H1 (cell line): ENCODE measurements around the gene PXK. TPM values are rescaled to one million over a fixed set of nuclear protein-coding genes. Genes with fewer than 3 reads are reported as not detected.

Experiments used
- CTCF ChIA-PET: fragments of 300-600 bp; sonication (Branson Sonifier 250); formaldehyde crosslinking; loops from one replicate; lab custom pipeline; 2021; ENCODE audit not compliant: partially characterized antibody; lab: Charles Lee
- POLR2A ChIA-PET: fragments of 300-600 bp; sonication (Branson Sonifier 250); formaldehyde crosslinking; loops from one replicate; lab custom pipeline; 2021; ENCODE audit warnings: inconsistent platforms; ENCODE audit not compliant: partially characterized antibody; lab: Charles Lee
- DNase-seq, 2 experiments: peaks; one replicate each; pipeline versions ENCODE4 v3.0.0 to v3.0.0-alpha.2; 2010 to 2022; ENCODE audit warnings: low spot score in 2 of 2, low read depth in 1 of 2, mixed read lengths in 1 of 2
- FAIRE-seq: peaks from 2 replicates; lab custom pipeline; 2011; peaks lifted over from hg19 to GRCh38; lab: Jason Lieb, UNC
- H2AFZ ChIP-seq: 2 replicates; pipeline ENCODE4 v1.8.1; 2012; ENCODE audit warnings: low read length, inconsistent platforms
- H2AK5ac ChIP-seq: 2 replicates; pipeline ENCODE4 v1.6.1; 2013; ENCODE audit warnings: low read depth, low read length
- H2BK120ac ChIP-seq: replicated peaks from 2 replicates; pipeline ENCODE3; 2013; ENCODE audit warnings: low read depth, low read length, inconsistent platforms
- H2BK12ac ChIP-seq: 2 replicates; pipeline ENCODE4 v1.6.1; 2013; ENCODE audit warnings: low read depth, low read length
- H2BK15ac ChIP-seq: 2 replicates; pipeline ENCODE4 v1.6.1; 2013; ENCODE audit warnings: low read length
- H2BK20ac ChIP-seq: 2 replicates; pipeline ENCODE4 v1.6.1; 2013; ENCODE audit warnings: low read length
- H2BK5ac ChIP-seq: 2 replicates; pipeline ENCODE4 v1.6.1; 2013; ENCODE audit warnings: low read depth, low read length
- H3K14ac ChIP-seq: 2 replicates; pipeline ENCODE4 v1.6.1; 2013; ENCODE audit warnings: inconsistent platforms; ENCODE audit not compliant: insufficient read length
- H3K18ac ChIP-seq: 2 replicates; pipeline ENCODE4 v1.6.1; 2013; ENCODE audit warnings: low read length; ENCODE audit errors: extremely low read depth
- H3K23ac ChIP-seq: 2 replicates; pipeline ENCODE4 v1.6.1; 2013; ENCODE audit warnings: inconsistent platforms; ENCODE audit not compliant: insufficient read length
- H3K23me2 ChIP-seq: 2 replicates; pipeline ENCODE4 v1.6.1; 2013; ENCODE audit warnings: low read depth, low read length
- H3K27ac ChIP-seq: 2 replicates; pipeline ENCODE4 v1.6.1; 2011; ENCODE audit warnings: low read depth, low read length, inconsistent platforms
- H3K27me3 ChIP-seq, 4 experiments: replicated peaks in 1 of 4; 1 replicate in 1 of 4; 2 replicates in 3 of 4; pipeline versions ENCODE4 v1.6.1 to v1.8.1; 2011 to 2013; ENCODE audit warnings: low read length in 3 of 4, mild to moderate bottlenecking in 3 of 4, inconsistent platforms in 2 of 4, mixed read lengths in 2 of 4, moderate library complexity in 1 of 4; ENCODE audit not compliant: control insufficient read depth in 3 of 4, insufficient read depth in 3 of 4; ENCODE audit errors: extremely low read depth in 1 of 4
- H3K36me3 ChIP-seq, 4 experiments: 2 replicates each; pipeline versions ENCODE4 v1.6.1 to v1.8.1; 2011 to 2013; ENCODE audit warnings: mild to moderate bottlenecking in 4 of 4, low read length in 3 of 4, moderate library complexity in 2 of 4, control low read depth in 1 of 4, inconsistent platforms in 1 of 4; ENCODE audit not compliant: insufficient read depth in 4 of 4, control insufficient read depth in 2 of 4
- H3K4ac ChIP-seq: replicated peaks from 2 replicates; pipeline ENCODE3; 2013; ENCODE audit warnings: low read length, low read depth, mixed read lengths, inconsistent platforms; ENCODE audit not compliant: insufficient read length
- H3K4me1 ChIP-seq, 4 experiments: replicated peaks in 1 of 4; 1 replicate in 1 of 4; 2 replicates in 3 of 4; pipeline versions ENCODE4 v1.6.1 to v1.8.1; 2011 to 2013; ENCODE audit warnings: low read length in 3 of 4, inconsistent platforms in 2 of 4, mixed read lengths in 1 of 4; ENCODE audit not compliant: insufficient read depth in 4 of 4, control insufficient read depth in 3 of 4
- H3K4me2 ChIP-seq, 2 experiments: 2 replicates each; pipeline versions ENCODE4 v1.6.1 to v1.8.1; 2011 to 2013; ENCODE audit warnings: low read depth in 2 of 2, low read length in 2 of 2, control low read depth in 1 of 2, inconsistent platforms in 1 of 2, mild to moderate bottlenecking in 1 of 2; ENCODE audit not compliant: insufficient read depth in 1 of 2
- H3K4me3 ChIP-seq, 4 experiments: fragments of 200-600, 300-600 bp in 1 of 4; sonication (generic), shearing (Covaris generic), sonication (Bioruptor Twin) in 1 of 4; 2 replicates each; pipeline versions ENCODE4 v1.5.1 to v1.8.1; 2011 to 2016; ENCODE audit warnings: low read length in 4 of 4, low read depth in 3 of 4, control low read depth in 2 of 4, inconsistent platforms in 2 of 4, mild to moderate bottlenecking in 2 of 4, mixed read lengths in 1 of 4, moderate library complexity in 1 of 4; ENCODE audit not compliant: insufficient read depth in 2 of 4; ENCODE audit errors: extremely low read depth in 1 of 4
- H3K56ac ChIP-seq: replicated peaks from 2 replicates; pipeline ENCODE3; 2013; ENCODE audit warnings: low read depth, mild to moderate bottlenecking, mixed read lengths, low read length, inconsistent platforms; ENCODE audit not compliant: insufficient read length
- H3K79me1 ChIP-seq: 2 replicates; pipeline ENCODE4 v1.6.1; 2013; ENCODE audit warnings: low read depth, low read length, control low read depth
- H3K79me2 ChIP-seq, 2 experiments: 2 replicates each; pipeline versions ENCODE4 v1.6.1 to v1.8.1; 2012 to 2013; ENCODE audit warnings: low read length in 2 of 2, mild to moderate bottlenecking in 2 of 2, inconsistent platforms in 1 of 2; ENCODE audit not compliant: insufficient read depth in 2 of 2, control insufficient read depth in 1 of 2
- H3K9ac ChIP-seq, 4 experiments: replicated peaks in 1 of 4; 1 replicate in 1 of 4; 2 replicates in 3 of 4; pipeline versions ENCODE4 v1.6.1 to v1.8.1; 2011 to 2013; ENCODE audit warnings: low read depth in 3 of 4, low read length in 3 of 4, control low read depth in 2 of 4, mild to moderate bottlenecking in 2 of 4, moderate library complexity in 2 of 4, inconsistent platforms in 1 of 4; ENCODE audit errors: extremely low read depth in 1 of 4
- H3K9me3 ChIP-seq, 2 experiments: 2 replicates each; pipeline versions ENCODE4 v1.6.1 to v1.8.1; 2012 to 2013; ENCODE audit warnings: mild to moderate bottlenecking in 2 of 2, moderate library complexity in 2 of 2, control low read depth in 1 of 2, inconsistent platforms in 1 of 2, low read depth in 1 of 2, low read length in 1 of 2, mixed read lengths in 1 of 2; ENCODE audit not compliant: insufficient read depth in 2 of 2
- H4K20me1 ChIP-seq, 2 experiments: replicated peaks in 1 of 2; 2 replicates each; pipeline versions ENCODE3 to v1.8.1; 2011 to 2013; ENCODE audit warnings: inconsistent platforms in 2 of 2, low read length in 2 of 2, mild to moderate bottlenecking in 1 of 2; ENCODE audit not compliant: insufficient read depth in 2 of 2, control insufficient read depth in 1 of 2
- H4K5ac ChIP-seq: 2 replicates; pipeline ENCODE4 v1.6.1; 2013; ENCODE audit warnings: low read length, low read depth, mixed read lengths, inconsistent platforms; ENCODE audit not compliant: insufficient read length
- H4K8ac ChIP-seq: 2 replicates; pipeline ENCODE4 v1.8.0; 2013; ENCODE audit warnings: mild to moderate bottlenecking, moderate library complexity, low read length, inconsistent platforms; ENCODE audit not compliant: insufficient read depth; ENCODE audit errors: extremely low read depth
- H4K91ac ChIP-seq: replicated peaks from 2 replicates; pipeline ENCODE3; 2013; ENCODE audit warnings: low read length, mixed read lengths, inconsistent platforms; ENCODE audit not compliant: insufficient read length
- E2F6 ChIP-seq: IDR thresholded peaks from 2 replicates; pipeline ENCODE4 v1.6.1; 2012; ENCODE audit warnings: inconsistent platforms
- EZH2 ChIP-seq: fragments of 200-600 bp; sonication (generic); IDR thresholded peaks from 2 replicates; pipeline ENCODE4 v1.7.1; 2012; ENCODE audit warnings: low read depth, mild to moderate bottlenecking, moderate library complexity, low read length, inconsistent platforms; ENCODE audit not compliant: severe bottlenecking
- FOSL1 ChIP-seq: IDR thresholded peaks from 2 replicates; pipeline ENCODE4 v1.6.1; 2011; ENCODE audit warnings: mild to moderate bottlenecking, low read depth, low read length, moderate library complexity; ENCODE audit not compliant: insufficient read depth
- JUND ChIP-seq: IDR thresholded peaks from 2 replicates; pipeline ENCODE4 v1.6.1; 2011; ENCODE audit warnings: mild to moderate bottlenecking, improper control_type of control experiment, low read length
- RXRA ChIP-seq: IDR thresholded peaks from 2 replicates; pipeline ENCODE4 v1.6.1; 2011; ENCODE audit warnings: low read depth, mild to moderate bottlenecking, low read length, moderate library complexity; ENCODE audit not compliant: insufficient read depth
- WGBS, 2 experiments: shearing (Covaris generic) in 1 of 2; methylation state at CpG; one replicate each; pipeline versions ENCODE4 v1.1.6 to v1.1.7; 2013 to 2015; ENCODE audit warnings: low lambda C conversion rate in 2 of 2, mixed read lengths in 2 of 2, inconsistent platforms in 1 of 2, low coverage in 1 of 2, missing lambda C conversion rate in 1 of 2; ENCODE audit not compliant: insufficient replicate concordance in 2 of 2, insufficient coverage in 1 of 2, insufficient read length in 1 of 2; ENCODE audit errors: extremely low coverage in 1 of 2, missing lambda C conversion rate in 1 of 2; 5-methylcytosine and 5-hydroxymethylcytosine counted together
- polyA plus RNA-seq, 7 experiments: library from polyadenylated mRNA; depleted of rRNA in 3 of 7; stranded (reverse) in 5 of 7; unstranded in 2 of 7; fragments of >200 nt in 5 of 7; fragments of 200-250 nt in 2 of 7; gene quantifications; 1 replicate in 5 of 7; 2 replicates in 1 of 7; 4 replicates in 1 of 7; pipeline versions ENCODE4 v1.2.1 to v1.2.3, GENCODE V29; 2011 to 2013; ENCODE audit warnings: missing spikeins in 2 of 7, mixed read lengths in 2 of 7
- total RNA-seq: library from RNA; stranded (reverse); fragmentation: NEBNext Ultra II Directional; extraction: Animal tissue kit (Norgen Biotek cat#: 25700); gene quantifications from 2 replicates; pipeline ENCODE4 v1.2.1, GENCODE V29; 2021

The PXK gene
- total and polyA plus RNA-seq, 2 of the 8 experiments (the other 6 are each of a cell fraction or from before 2014, with no cell fraction given), result 3.5 to 7.1 TPM

- Histone ChIP-seq H3K9ac (no peak overlapping the region), H3K4me2 (no peak overlapping the region), H3K4me1 (peaks cover 0 to 5% (median 4%) of the 10 kb centered on the region in 4 experiments; a peak in 2 of 7 replicates), H2BK120ac (no peak overlapping the region), H3K27me3 (no peaks in the 10 kb centered on the region), H3K9me3 (no peaks in the 10 kb centered on the region), H2AK5ac (no peak overlapping the region), H2AFZ (no peak overlapping the region), H4K91ac (no peak overlapping the region), H3K4ac (no peak overlapping the region), H2BK20ac (no peak overlapping the region), H3K18ac (no peak overlapping the region), H3K56ac (no peak overlapping the region), H3K4me3 (no peak overlapping the region), H2BK5ac (no peak overlapping the region), H3K79me1 (no peaks in the 10 kb centered on the region), H3K23me2 (no peaks in the 10 kb centered on the region), H3K79me2 (no peaks in the 10 kb centered on the region), H4K8ac (no peak overlapping the region), H3K27ac (no peak overlapping the region), H2BK15ac (no peak overlapping the region), H3K23ac (no peak overlapping the region), H4K5ac (no peak overlapping the region), H3K14ac (no peak overlapping the region), H2BK12ac (no peak overlapping the region), H3K36me3 (peaks cover 0 to 8% (median 0%) of the 10 kb centered on the region in 4 experiments; a peak in 2 of 8 replicates), H4K20me1 (no peaks in the 10 kb centered on the region)
- no peak for TF ChIP-seq EZH2
- no peak for TF ChIP-seq RXRA
- TF ChIP-seq E2F6, result no peak
- no peak for TF ChIP-seq JUND
- TF ChIP-seq FOSL1, result no peak
- ChIA-PET POLR2A (interaction anchor here (1.0 to 2.7 kb wide), 6 partner anchors 8 to 110 kb away, joined by 3 to 14 read pairs (median 10); partner anchors contain the start of genes HTD2, PDHB and RPP14), CTCF (interaction anchor here (0.5 to 4.1 kb wide), 25 partner anchors 9 to 231 kb away, joined by 3 to 41 read pairs (median 4); partner anchors contain the start of genes HTD2, PDHB, PXK and RPP14)
- no peak for DNase-seq
- WGBS, 2 experiments, result 77% methylated on average over 2 of the region's 2 CpGs; no CpG with 5 or more reads in 1 of the 2 experiments
- FAIRE-seq, result no peak
Observed at GRCh38 chr3:58416191-58416590, 83.5 kb downstream of the PXK start.
